ENCODE data around the gene EHMT1.

EHMT1 gene

GRCh38 chr9:137781906-137782585, 163.2 kb downstream of the EHMT1 start:
- no peak for DNase-seq (ENCODE audit: low read depth in 2 of 2, low spot score in 1 of 2)

- no peak for DNase-seq (ENCODE audit: low read depth in 2 of 2, low spot score in 1 of 2)
Observed at GRCh38 chr9:137783521-137783920, 164.7 kb downstream of the EHMT1 start.

- no peak for DNase-seq (ENCODE audit: low read depth in 2 of 2, low spot score in 1 of 2)
Observed at GRCh38 chr9:137784046-137784445, 165.2 kb downstream of the EHMT1 start.

GRCh38 chr9:137784641-137785513, 166.1 kb downstream of the EHMT1 start:
- no peak for DNase-seq (ENCODE audit: low read depth in 2 of 2, low spot score in 1 of 2)

- no peak for DNase-seq (ENCODE audit: low read depth in 2 of 2, low spot score in 1 of 2)
Observed at GRCh38 chr9:137785704-137786161, 166.9 kb downstream of the EHMT1 start.

GRCh38 chr9:137786511-137786920, 167.7 kb downstream of the EHMT1 start:
- no peak for DNase-seq (ENCODE audit: low read depth in 2 of 2, low spot score in 1 of 2)

- no peak for DNase-seq (ENCODE audit: low read depth in 2 of 2, low spot score in 1 of 2)
Observed at GRCh38 chr9:137787381-137787780, 168.6 kb downstream of the EHMT1 start.

GRCh38 chr9:137787786-137788505, 169.1 kb downstream of the EHMT1 start:
- DNase-seq (ENCODE audit: low read depth in 2 of 2, low spot score in 1 of 2), result no peak

GRCh38 chr9:137788561-137789294, 169.9 kb downstream of the EHMT1 start:
- no peak for DNase-seq (ENCODE audit: low read depth in 2 of 2, low spot score in 1 of 2)

- DNase-seq (ENCODE audit: low read depth in 2 of 2, low spot score in 1 of 2), result no peak
Observed at GRCh38 chr9:137789295-137789895, 170.6 kb downstream of the EHMT1 start.

- DNase-seq (ENCODE audit: low read depth in 2 of 2, low spot score in 1 of 2), result no peak
Observed at GRCh38 chr9:137791947-137792346, 173.1 kb downstream of the EHMT1 start.

GRCh38 chr9:137793196-137793841, 174.5 kb downstream of the EHMT1 start:
- DNase-seq (ENCODE audit: low read depth in 2 of 2, low spot score in 1 of 2), result no peak

- DNase-seq (ENCODE audit: low read depth in 2 of 2, low spot score in 1 of 2), result no peak
Observed at GRCh38 chr9:137795156-137795666, 176.4 kb downstream of the EHMT1 start.

GRCh38 chr9:137797206-137798120, 178.7 kb downstream of the EHMT1 start:
- DNase-seq (ENCODE audit: low read depth in 2 of 2, low spot score in 1 of 2), result no peak

- DNase-seq (ENCODE audit: low read depth in 2 of 2, low spot score in 1 of 2), result no peak
Observed at GRCh38 chr9:137798142-137798541, 179.3 kb downstream of the EHMT1 start.

- DNase-seq (ENCODE audit: low read depth in 2 of 2, low spot score in 1 of 2), result no peak
Observed at GRCh38 chr9:137798901-137799629, 180.3 kb downstream of the EHMT1 start.

GRCh38 chr9:137799630-137799983, 180.8 kb downstream of the EHMT1 start:
- DNase-seq (ENCODE audit: low read depth in 2 of 2, low spot score in 1 of 2), result no peak

Data from stimulated activated CD8-positive, alpha-beta memory T cell treated with anti-CD3 and anti-CD28 coated beads, Interleukin-4, amount 100 ng/mL, for 1 hour (primary cell).